ENCODE data around the gene LY9. TPM values are rescaled to one million over a fixed set of nuclear protein-coding genes. Genes with fewer than 3 reads are reported as not detected.

The LY9 gene
- polyA plus RNA-seq, 3 donors: 1.4 to 2.7 (median 1.7) TPM

DNA sequence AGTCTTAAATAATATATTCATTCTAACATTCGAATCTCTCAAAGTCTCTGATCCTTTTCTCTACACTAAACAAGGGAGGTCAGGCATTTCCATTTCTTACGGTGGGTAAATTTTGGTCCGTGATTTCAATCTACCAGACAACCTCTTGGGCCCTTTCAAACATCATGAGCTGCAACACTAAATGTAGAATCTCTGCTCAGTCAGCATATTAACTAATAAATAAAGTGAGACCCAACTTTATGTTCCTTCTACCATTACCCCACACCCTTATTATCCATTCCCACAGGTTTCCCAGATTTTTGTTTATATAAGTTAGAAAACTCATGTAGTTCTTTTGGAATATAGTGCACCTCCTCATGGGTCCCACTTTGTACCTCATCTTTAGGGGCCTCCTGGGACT is 32.0 kb upstream of the LY9 start:
- H3K27me3 ChIP-seq (ENCODE audit: control insufficient read depth in 2 of 2, insufficient read depth in 2 of 2, low read length in 2 of 2): no peaks in the 10 kb centered on the region
- no peak overlapping the region for H3K27ac ChIP-seq (ENCODE audit: low read depth in 1 of 2, low read length in 2 of 2)
- H3K4me3 Mint-ChIP-seq: no peak overlapping the region
- no peak overlapping the region for H3K4me2 ChIP-seq (replicated peaks; ENCODE audit: extremely low read depth, low read length, poor library complexity, severe bottlenecking)
- H2AFZ ChIP-seq (ENCODE audit: insufficient read depth, low read depth, low read length, poor library complexity, severe bottlenecking): no peak overlapping the region
- H4K20me1 ChIP-seq (ENCODE audit: insufficient read depth, low read length): no peaks in the 10 kb centered on the region
- H3K36me3 Mint-ChIP-seq: no peaks in the 10 kb centered on the region
- no peaks in the 10 kb centered on the region for H3K79me2 ChIP-seq (ENCODE audit: insufficient read depth, low read length)
- H3K27me3 Mint-ChIP-seq (ENCODE audit: low read depth in 3 of 3): no peaks in the 10 kb centered on the region
- no peaks in the 10 kb centered on the region for H3K9me3 ChIP-seq (replicated peaks in 1 of 2; ENCODE audit: control insufficient read depth in 1 of 2, insufficient read depth in 1 of 2, low read length in 2 of 2)
- H3K4me1 ChIP-seq (ENCODE audit: control insufficient read depth in 1 of 2, insufficient read depth in 2 of 2, low read length in 2 of 2): peaks cover 18 to 24% of the 10 kb centered on the region in 2 donors
- H3K9me3 Mint-ChIP-seq: peaks cover 0 to 2% (median 0%) of the 10 kb centered on the region in 7 donors
- H3K9ac ChIP-seq (ENCODE audit: insufficient read depth, low read length, poor library complexity, severe bottlenecking): no peak overlapping the region
- DNase-seq: no peak
- H3K4me3 ChIP-seq (replicated peaks in 1 of 3; ENCODE audit: low read depth in 2 of 3, low read length in 3 of 3): no peak overlapping the region
- intact Hi-C loops (cut with micrococcal nuclease): no loop called here
- TF ChIP-seq, protein P1, sequence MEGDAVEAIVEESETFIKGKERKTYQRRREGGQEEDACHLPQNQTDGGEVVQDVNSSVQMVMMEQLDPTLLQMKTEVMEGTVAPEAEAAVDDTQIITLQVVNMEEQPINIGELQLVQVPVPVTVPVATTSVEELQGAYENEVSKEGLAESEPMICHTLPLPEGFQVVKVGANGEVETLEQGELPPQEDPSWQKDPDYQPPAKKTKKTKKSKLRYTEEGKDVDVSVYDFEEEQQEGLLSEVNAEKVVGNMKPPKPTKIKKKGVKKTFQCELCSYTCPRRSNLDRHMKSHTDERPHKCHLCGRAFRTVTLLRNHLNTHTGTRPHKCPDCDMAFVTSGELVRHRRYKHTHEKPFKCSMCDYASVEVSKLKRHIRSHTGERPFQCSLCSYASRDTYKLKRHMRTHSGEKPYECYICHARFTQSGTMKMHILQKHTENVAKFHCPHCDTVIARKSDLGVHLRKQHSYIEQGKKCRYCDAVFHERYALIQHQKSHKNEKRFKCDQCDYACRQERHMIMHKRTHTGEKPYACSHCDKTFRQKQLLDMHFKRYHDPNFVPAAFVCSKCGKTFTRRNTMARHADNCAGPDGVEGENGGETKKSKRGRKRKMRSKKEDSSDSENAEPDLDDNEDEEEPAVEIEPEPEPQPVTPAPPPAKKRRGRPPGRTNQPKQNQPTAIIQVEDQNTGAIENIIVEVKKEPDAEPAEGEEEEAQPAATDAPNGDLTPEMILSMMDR (IDR thresholded peaks at IDR 0.05): no peak
- H3K36me3 ChIP-seq (replicated peaks in 1 of 2; ENCODE audit: control insufficient read depth in 1 of 2, insufficient read depth in 2 of 2, low read length in 2 of 2): no peaks in the 10 kb centered on the region
- no peak overlapping the region for H3K27ac Mint-ChIP-seq
- 90% methylated on average over 2 of the region's 3 CpGs for WGBS (ENCODE audit: insufficient coverage)
- H3K4me1 Mint-ChIP-seq: peaks cover 19% of the 10 kb centered on the region

- H3K4me1 Mint-ChIP-seq: peaks cover 19% of the 10 kb centered on the region
- Histone ChIP-seq H3K79me2 (ENCODE audit: insufficient read depth, low read length) (no peaks in the 10 kb centered on the region), H3K27me3 (ENCODE audit: control insufficient read depth in 2 of 2, insufficient read depth in 2 of 2, low read length in 2 of 2) (no peaks in the 10 kb centered on the region), H3K4me2 (replicated peaks; ENCODE audit: extremely low read depth, low read length, poor library complexity, severe bottlenecking) (peak overlapping the region; percentile 57), H3K27ac (ENCODE audit: low read depth in 1 of 2, low read length in 2 of 2) (peak overlapping the region; percentile 7 to 75), H3K9ac (ENCODE audit: insufficient read depth, low read length, poor library complexity, severe bottlenecking) (peak overlapping the region; percentile 22), H3K4me1 (ENCODE audit: control insufficient read depth in 1 of 2, insufficient read depth in 2 of 2, low read length in 2 of 2) (peaks cover 18 to 24% of the 10 kb centered on the region in 2 donors), H4K20me1 (ENCODE audit: insufficient read depth, low read length) (no peaks in the 10 kb centered on the region), H3K4me3 (replicated peaks in 1 of 3; ENCODE audit: low read depth in 2 of 3, low read length in 3 of 3) (peak overlapping the region in 1 of 3 experiments; percentile 48), H2AFZ (ENCODE audit: insufficient read depth, low read depth, low read length, poor library complexity, severe bottlenecking) (peak overlapping the region; percentile 78), H3K9me3 (replicated peaks in 1 of 2; ENCODE audit: control insufficient read depth in 1 of 2, insufficient read depth in 1 of 2, low read length in 2 of 2) (no peaks in the 10 kb centered on the region), H3K36me3 (replicated peaks in 1 of 2; ENCODE audit: control insufficient read depth in 1 of 2, insufficient read depth in 2 of 2, low read length in 2 of 2) (no peaks in the 10 kb centered on the region)
- 58% methylated on average over 4 of the region's 8 CpGs for WGBS (ENCODE audit: insufficient coverage)
- H3K36me3 Mint-ChIP-seq: no peaks in the 10 kb centered on the region
- peak in 1 of 3 donors; percentile 52 for DNase-seq
- intact Hi-C loops (cut with micrococcal nuclease): loop anchor here (1.0 to 5.0 kb wide), 4 partner anchors 40 to 86 kb away; no protein-coding TSS in a partner anchor
- TF ChIP-seq, protein P1 (IDR thresholded peaks at IDR 0.05): no peak
- peak overlapping the region; percentile 28 to 69 for H3K4me3 Mint-ChIP-seq
- peaks cover 0 to 2% (median 0%) of the 10 kb centered on the region in 7 donors for H3K9me3 Mint-ChIP-seq
- H3K27me3 Mint-ChIP-seq (ENCODE audit: low read depth in 3 of 3): no peaks in the 10 kb centered on the region
- H3K27ac Mint-ChIP-seq: peak overlapping the region; percentile 62 to 84 (median 79)
Measured at GRCh38 chr1:160767395-160768294, 28.3 kb upstream of the LY9 start.

All from CD14-positive monocyte (primary cell).